Measurements from ENCODE around the gene CHAT.

DNA sequence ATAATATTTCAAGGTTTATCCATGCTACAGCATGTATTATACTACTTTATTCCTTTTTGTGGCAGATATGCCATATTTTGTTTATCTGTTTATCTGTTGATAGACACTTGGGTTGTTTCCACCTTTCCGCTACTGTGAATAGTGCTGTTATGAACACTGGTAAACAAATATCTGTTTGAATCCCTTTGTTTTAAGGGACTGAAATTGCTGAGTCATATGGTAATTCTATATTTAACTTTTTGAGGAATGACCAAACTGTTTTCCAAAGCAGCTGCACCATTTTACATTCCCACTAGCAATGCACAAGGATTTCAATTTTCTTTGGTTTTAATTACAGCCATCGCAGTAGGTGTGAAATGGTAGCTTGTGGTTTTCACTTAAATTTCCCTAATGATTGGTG, 69.0 kb downstream of the CHAT start:
- TF ChIP-seq POLR2A (IDR thresholded peaks at IDR 0.05; ENCODE audit: low read depth, low read length) (no peak), POLR2AphosphoS5 (IDR thresholded peaks at IDR 0.05; ENCODE audit: low read depth, low read length) (no peak), TAF1 (IDR thresholded peaks at IDR 0.05; ENCODE audit: borderline replicate concordance, low read depth, low read length) (no peak)

Data from GM12892 (cell line).